Panc1 (cell line): ENCODE results near the gene RFX1. TPM values are rescaled to one million over a fixed set of nuclear protein-coding genes. Genes with fewer than 3 reads are reported as not detected.

Experiments used
- ATAC-seq: fragments of 200-7000 bp; cut with Tn5 transposase; 2 replicates; pipeline ENCODE4 v1.9.1; 2020; ENCODE audit warnings: mild to moderate bottlenecking, moderate library complexity
- BruUV-seq: library from RNA; stranded (reverse); fragments of 400-500 nt; replicated peaks from 2 replicates; lab custom pipeline; 2021; lab: Mats Ljungman, UMichigan
- CTCF ChIA-PET: fragments of 300-600 bp; sonication (Branson Sonifier 250); formaldehyde crosslinking; loops from one replicate; lab custom pipeline; 2022; ENCODE audit warnings: antibody characterized with exemption; lab: Charles Lee
- POLR2A ChIA-PET: fragments of 300-600 bp; sonication (Branson Sonifier 250); formaldehyde crosslinking; loops from one replicate; lab custom pipeline; 2022; ENCODE audit warnings: antibody characterized with exemption; lab: Charles Lee
- DNase-seq: peaks from one replicate; pipeline ENCODE4 v3.0.0-alpha.2; 2010; ENCODE audit warnings: low read depth, low spot score
- H3K27ac ChIP-seq: 2 replicates; pipeline ENCODE4 v1.5.1; 2011; ENCODE audit warnings: mild to moderate bottlenecking, low read length, inconsistent platforms
- H3K27me3 ChIP-seq: fragments of 200-500 bp; sonication (Bioruptor generic); 2 replicates; pipeline ENCODE4 v1.6.0; 2014; ENCODE audit warnings: low read length, inconsistent platforms; ENCODE audit not compliant: control insufficient read depth, insufficient read depth
- H3K36me3 ChIP-seq: fragments of 200-500 bp; sonication (Bioruptor generic); 2 replicates; pipeline ENCODE4 v1.5.1; 2014; ENCODE audit warnings: inconsistent platforms, mild to moderate bottlenecking, low read length, moderate library complexity; ENCODE audit not compliant: control insufficient read depth, insufficient read depth
- H3K4me1 ChIP-seq: 2 replicates; pipeline ENCODE4 v1.5.1; 2011; ENCODE audit warnings: inconsistent platforms, mild to moderate bottlenecking, low read length, moderate library complexity; ENCODE audit not compliant: control insufficient read depth, insufficient read depth
- H3K4me3 ChIP-seq, 2 experiments: 2 replicates each; pipeline ENCODE4 v1.5.1; 2011 to 2012; ENCODE audit warnings: low read depth in 2 of 2, low read length in 2 of 2, mild to moderate bottlenecking in 2 of 2, inconsistent platforms in 1 of 2, moderate library complexity in 1 of 2
- H3K9me3 ChIP-seq: fragments of 200-500 bp; sonication (Bioruptor generic); 2 replicates; pipeline ENCODE4 v1.5.1; 2014; ENCODE audit warnings: low read depth, mild to moderate bottlenecking, inconsistent platforms, low read length, moderate library complexity; ENCODE audit not compliant: control insufficient read depth, insufficient read depth
- CTCF ChIP-seq: fragments of 450-650 bp; IDR thresholded peaks from 2 replicates; pipeline ENCODE4 v1.5.1; 2017; ENCODE audit warnings: mild to moderate bottlenecking
- POLR2AphosphoS5 ChIP-seq: IDR thresholded peaks from 2 replicates; pipeline ENCODE4 v1.6.1; 2012; ENCODE audit warnings: mild to moderate bottlenecking, low read depth, low read length, moderate library complexity
- REST ChIP-seq, 2 experiments: IDR thresholded peaks; 2 replicates each; pipeline ENCODE4 v1.6.1; 2011 to 2012; ENCODE audit warnings: low read depth in 2 of 2, control low read depth in 1 of 2, low read length in 1 of 2, mild to moderate bottlenecking in 1 of 2, moderate library complexity in 1 of 2; ENCODE audit not compliant: insufficient read depth in 1 of 2
- SIN3A ChIP-seq: IDR thresholded peaks from 2 replicates; pipeline ENCODE4 v1.6.1; 2012; ENCODE audit warnings: low read depth, mild to moderate bottlenecking, low read length, moderate library complexity, borderline replicate concordance; ENCODE audit not compliant: insufficient read depth
- TCF7L2 ChIP-seq: IDR thresholded peaks from 2 replicates; pipeline ENCODE4 v1.6.1; 2011; ENCODE audit warnings: mild to moderate bottlenecking, low read depth, low read length, inconsistent platforms
- in situ Hi-C: cut with HindIII; loops from 2 replicates; pipeline ENCODE4 v1.10.0; 2016; ENCODE audit warnings: low sequenced_read_pairs, low pct_unique_long_range_greater_than_20kb
- intact Hi-C: fragments of 100-400 bp; cut with micrococcal nuclease; formaldehyde crosslinking; loops from one replicate; pipeline ENCODE4 v1.10.0; 2022; ENCODE audit not compliant: unreplicated experiment
- total RNA-seq: library from RNA; stranded (reverse); gene quantifications from one replicate; pipeline ENCODE4 v1.2.1, GENCODE V29; 2021; ENCODE audit not compliant: unreplicated experiment

Gene RFX1
- total RNA-seq, 1 experiment from 2014 or later: 15.2 TPM

- ChIA-PET CTCF (interaction anchor here (0.6 kb wide), 2 partner anchors 11 to 25 kb away, joined by 3 to 9 read pairs; no protein-coding TSS in a partner anchor), POLR2A (no interaction called here)
- BruUV-seq: no TSS peak
- Histone ChIP-seq H3K27me3 (no peaks in the 10 kb centered on the region), H3K36me3 (no peaks in the 10 kb centered on the region), H3K27ac (no peak overlapping the region), H3K9me3 (no peaks in the 10 kb centered on the region), H3K4me3 (no peak overlapping the region), H3K4me1 (peaks cover 5% of the 10 kb centered on the region)
- ATAC-seq: no peak
- intact Hi-C loops: no loop called here
- no peak for DNase-seq
- in situ Hi-C loops: no loop called here
- TF ChIP-seq SIN3A (no peak), POLR2AphosphoS5 (no peak), CTCF (no peak), REST (IDR thresholded peaks at IDR 0.05; ENCODE audit: insufficient read depth in 1 of 2, low read depth in 2 of 2, low read length in 1 of 2) (no peak), TCF7L2 (no peak)
Observed at GRCh38 chr19:13935765-13936510, 70.2 kb downstream of the RFX1 start.

GRCh38 chr19:13934785-13935109 is 71.4 kb downstream of the RFX1 start:
- no peaks in the 10 kb centered on the region for H3K36me3 ChIP-seq
- in situ Hi-C loops (no loop called here), intact Hi-C loops (no loop called here)
- POLR2A ChIA-PET: no interaction called here
- DNase-seq (no peak), ATAC-seq (no peak)
- no TSS peak for BruUV-seq
- H3K9me3 ChIP-seq: no peaks in the 10 kb centered on the region
- no peaks in the 10 kb centered on the region for H3K27me3 ChIP-seq
- H3K4me3 ChIP-seq: no peak overlapping the region
- H3K4me1 ChIP-seq: peaks cover 5% of the 10 kb centered on the region
- H3K27ac ChIP-seq: no peak overlapping the region
- CTCF ChIA-PET: no interaction called here
- TF ChIP-seq SIN3A (no peak), CTCF (no peak), TCF7L2 (no peak), REST (IDR thresholded peaks at IDR 0.05; ENCODE audit: insufficient read depth in 1 of 2, low read depth in 2 of 2, low read length in 1 of 2) (no peak), POLR2AphosphoS5 (no peak)
